B cell (primary cell): ENCODE measurements around the gene DERA.

ENCODE experiments used
- CTCF ChIP-seq: fragments of 200-600 bp; IDR thresholded peaks from one replicate; pipeline ENCODE4 v1.8.0; 2022; ENCODE audit warnings: antibody characterized with exemption, mild to moderate bottlenecking
- EZH2 ChIP-seq: IDR thresholded peaks from 2 replicates; pipeline ENCODE4 v1.6.1; 2012; ENCODE audit warnings: borderline replicate concordance, low read depth, mild to moderate bottlenecking, moderate library complexity, low read length; ENCODE audit not compliant: insufficient read depth, poor library complexity, severe bottlenecking

- no peak for TF ChIP-seq CTCF
- TF ChIP-seq EZH2, result no peak
Observed at GRCh38 chr12:15862840-15863239, 48.3 kb upstream of the DERA start.
